Measurements from ENCODE around the gene PCDHA1.
"Not testable (repeated sequence)": the region's sequence is repeated elsewhere in the genome, so short reads cannot be mapped to it uniquely, and the experiment has no call there.

PCDHA1 gene

GRCh38 chr5:140849831-140850634 is 64.1 kb downstream of the PCDHA1 start:
- DNase-seq (ENCODE audit: low read depth) = not testable (repeated sequence)

GRCh38 chr5:140855772-140856674 is 70.1 kb downstream of the PCDHA1 start, which contains the start of gene PCDHA10:
Gene PCDHA10 (plus strand): TSS chr5:140855897. CDS start chr5:140856049, 152 bp downstream.
- no peak for DNase-seq (ENCODE audit: low read depth)

GRCh38 chr5:140857177-140857986 is 71.4 kb downstream of the PCDHA1 start:
- DNase-seq (ENCODE audit: low read depth) = no peak

- DNase-seq (ENCODE audit: low read depth) = no peak
These were observed 72.0 kb downstream of the PCDHA1 start for GRCh38 chr5:140857987-140858240.

GRCh38 chr5:140862441-140863295 is 76.7 kb downstream of the PCDHA1 start:
- DNase-seq (ENCODE audit: low read depth) = no peak

- no peak for DNase-seq (ENCODE audit: low read depth)
These were observed 83.0 kb downstream of the PCDHA1 start, which contains the start of gene PCDHA11 for GRCh38 chr5:140868721-140869554. Gene PCDHA11 (plus strand): TSS chr5:140868957. CDS start chr5:140869104, 147 bp downstream.

- no peak for DNase-seq (ENCODE audit: low read depth)
These were observed 83.6 kb downstream of the PCDHA1 start for GRCh38 chr5:140869555-140869886.

- DNase-seq (ENCODE audit: low read depth) = no peak
These were observed 84.6 kb downstream of the PCDHA1 start for GRCh38 chr5:140870221-140871201.

- no peak for DNase-seq (ENCODE audit: low read depth)
These were observed 89.4 kb downstream of the PCDHA1 start, which contains the start of gene PCDHA12 for GRCh38 chr5:140875085-140876065. Gene PCDHA12 (plus strand): TSS chr5:140875308. CDS start chr5:140875473, 165 bp downstream.

GRCh38 chr5:140876541-140877261 is 90.8 kb downstream of the PCDHA1 start:
- DNase-seq (ENCODE audit: low read depth) = not testable (repeated sequence)

GRCh38 chr5:140877262-140877581 is 91.3 kb downstream of the PCDHA1 start:
- no peak for DNase-seq (ENCODE audit: low read depth)

- no peak for DNase-seq (ENCODE audit: low read depth)
These were observed 96.1 kb downstream of the PCDHA1 start, which contains the start of gene PCDHA13 for GRCh38 chr5:140881889-140882590. Gene PCDHA13 (plus strand): TSS chr5:140882124. CDS start chr5:140882269, 145 bp downstream.

- no peak for DNase-seq (ENCODE audit: low read depth)
These were observed 96.6 kb downstream of the PCDHA1 start for GRCh38 chr5:140882591-140882899.

GRCh38 chr5:140883373-140883772 is 97.4 kb downstream of the PCDHA1 start:
- DNase-seq (ENCODE audit: low read depth) = no peak

- DNase-seq (ENCODE audit: low read depth) = no peak
These were observed 98.2 kb downstream of the PCDHA1 start for GRCh38 chr5:140883927-140884697.

- no peak for DNase-seq (ENCODE audit: low read depth)
These were observed 130.4 kb downstream of the PCDHA1 start for GRCh38 chr5:140916325-140916724.

Measured in stimulated activated CD8-positive, alpha-beta memory T cell treated with anti-CD3 and anti-CD28 coated beads, Interleukin-7, amount 100 ng/mL, for 24 hours (primary cell).